HCT116 (cell line): ENCODE data around the gene SPSB3. TPM values are rescaled to one million over a fixed set of nuclear protein-coding genes. Genes with fewer than 3 reads are reported as not detected.

Experiments
- ATAC-seq: fragments of 200-7000 bp; cut with Tn5 transposase; 2 replicates; pipeline ENCODE4 v1.9.1; 2020; ENCODE audit warnings: mild to moderate bottlenecking, moderate library complexity
- BruUV-seq: library from RNA; stranded (reverse); fragments of 400-500 nt; replicated peaks from 2 replicates; lab custom pipeline; 2021; lab: Mats Ljungman, UMichigan
- CTCF ChIA-PET: fragments of 300-600 bp; sonication (Branson Sonifier 250); formaldehyde crosslinking; loops from one replicate; lab custom pipeline; 2021; ENCODE audit warnings: antibody characterized with exemption; lab: Charles Lee
- POLR2A ChIA-PET: fragments of 300-600, 350-600 bp; sonication (Branson Sonifier 250); formaldehyde crosslinking; loops from one replicate; lab custom pipeline; 2021; ENCODE audit warnings: antibody characterized with exemption; lab: Charles Lee
- RAD21 ChIA-PET, 2 experiments: fragments of 300-600 bp; sonication (Branson Sonifier 250); formaldehyde crosslinking; loops; one replicate each; lab custom pipeline; 2023; ENCODE audit warnings: low total read pairs in 2 of 2; ENCODE audit not compliant: uncharacterized antibody in 2 of 2, unreplicated experiment in 2 of 2, low non-redundant PET in 1 of 2; lab: Charles Lee
- DNase-seq: peaks from one replicate; pipeline ENCODE4 v3.0.0-alpha.2; 2010; ENCODE audit warnings: low read depth, low spot score
- H2AFZ ChIP-seq: fragments of 200-600 bp; shearing (Covaris generic), sonication (generic); 2 replicates; pipeline ENCODE4 v1.6.1; 2017; ENCODE audit warnings: low read depth, mixed run types, mixed read lengths, antibody characterized with exemption, low read length; ENCODE audit not compliant: poor library complexity, severe bottlenecking
- H3K27ac ChIP-seq: 2 replicates; pipeline ENCODE4 v1.5.1; 2012; ENCODE audit warnings: low read depth, low read length
- H3K27me3 ChIP-seq: fragments of 200-600 bp; sonication (generic); 2 replicates; pipeline ENCODE4 v1.6.1; 2016; ENCODE audit warnings: mixed run types, low read length, mixed read lengths; ENCODE audit not compliant: insufficient read depth
- H3K36me3 ChIP-seq, 2 experiments: fragments of 200-500 bp in 1 of 2; fragments of 200-600 bp in 1 of 2; sonication (Bioruptor generic) in 1 of 2; sonication (generic) in 1 of 2; 2 replicates each; pipeline versions ENCODE4 v1.5.1 to v1.6.1; 2014 to 2016; ENCODE audit warnings: low read length in 2 of 2, inconsistent platforms in 1 of 2, mixed read lengths in 1 of 2, mixed run types in 1 of 2; ENCODE audit not compliant: insufficient read depth in 2 of 2, control insufficient read depth in 1 of 2
- H3K4me1 ChIP-seq, 2 experiments: fragments of 200-600 bp in 1 of 2; sonication (generic) in 1 of 2; 2 replicates each; pipeline versions ENCODE4 v1.5.1 to v1.6.1; 2012 to 2017; ENCODE audit warnings: low read length in 2 of 2, inconsistent platforms in 1 of 2, mild to moderate bottlenecking in 1 of 2, mixed read lengths in 1 of 2, mixed run types in 1 of 2, moderate library complexity in 1 of 2; ENCODE audit not compliant: insufficient read depth in 2 of 2, control insufficient read depth in 1 of 2
- H3K4me2 ChIP-seq: fragments of 200-600 bp; sonication (generic); 2 replicates; pipeline ENCODE4 v1.6.1; 2017; ENCODE audit warnings: mixed run types, low read length, mixed read lengths
- H3K4me3 ChIP-seq, 2 experiments: fragments of 200-600 bp in 1 of 2; sonication (generic) in 1 of 2; replicated peaks in 1 of 2; 2 replicates each; pipeline ENCODE4 v1.5.1; 2011 to 2016; ENCODE audit warnings: low read length in 2 of 2, control low read depth in 1 of 2, low read depth in 1 of 2, mild to moderate bottlenecking in 1 of 2, mixed read lengths in 1 of 2, mixed run types in 1 of 2
- H3K79me2 ChIP-seq: fragments of 200-600 bp; sonication (generic); 2 replicates; pipeline ENCODE4 v1.6.1; 2017; ENCODE audit warnings: mild to moderate bottlenecking, mixed run types, low read length, moderate library complexity, mixed read lengths; ENCODE audit not compliant: insufficient read depth
- H3K9ac ChIP-seq: fragments of 200-600 bp; sonication (generic); 2 replicates; pipeline ENCODE4 v1.6.1; 2016; ENCODE audit warnings: low read length, mixed read lengths
- H3K9me2 ChIP-seq: fragments of 200-600 bp; sonication (generic), shearing (Covaris generic); 2 replicates; pipeline ENCODE4 v1.6.1; 2017; ENCODE audit warnings: mixed run types, mild to moderate bottlenecking, moderate library complexity; ENCODE audit not compliant: insufficient read depth
- H3K9me3 ChIP-seq, 2 experiments: fragments of 200-500 bp in 1 of 2; fragments of 200-600 bp in 1 of 2; sonication (Bioruptor generic) in 1 of 2; sonication (generic) in 1 of 2; 2 replicates each; pipeline ENCODE4 v1.6.1; 2014 to 2017; ENCODE audit warnings: low read length in 2 of 2, mixed read lengths in 2 of 2, inconsistent platforms in 1 of 2, low read depth in 1 of 2, mild to moderate bottlenecking in 1 of 2, mixed run types in 1 of 2, moderate library complexity in 1 of 2; ENCODE audit not compliant: control insufficient read depth in 1 of 2, insufficient read depth in 1 of 2
- H4K20me1 ChIP-seq: fragments of 200-600 bp; sonication (generic), shearing (Covaris generic); 2 replicates; pipeline ENCODE4 v1.6.1; 2017; ENCODE audit warnings: mixed run types, mild to moderate bottlenecking, moderate library complexity; ENCODE audit not compliant: insufficient read depth
- CBX3 ChIP-seq: IDR thresholded peaks from 2 replicates; pipeline ENCODE4 v1.6.1; 2012; ENCODE audit warnings: low read depth
- CEBPB ChIP-seq: IDR thresholded peaks from 2 replicates; pipeline ENCODE4 v1.6.1; 2012; ENCODE audit warnings: low read depth
- EGR1 ChIP-seq: IDR thresholded peaks from 2 replicates; pipeline ENCODE4 v1.6.1; 2012; ENCODE audit warnings: low read depth
- ELF1 ChIP-seq: IDR thresholded peaks from 2 replicates; pipeline ENCODE4 v1.6.1; 2012; ENCODE audit warnings: low read depth, borderline replicate concordance
- EZH2 ChIP-seq: fragments of 200-600 bp; sonication (generic); IDR thresholded peaks from 2 replicates; pipeline ENCODE4 v1.6.1; 2017; ENCODE audit warnings: antibody characterized with exemption, mixed run types
- JUND ChIP-seq: IDR thresholded peaks from 2 replicates; pipeline ENCODE4 v1.6.1; 2012
- POLR2A ChIP-seq: IDR thresholded peaks from 2 replicates; pipeline ENCODE4 v1.7.0; 2011; ENCODE audit warnings: borderline replicate concordance; ENCODE audit not compliant: insufficient read depth, insufficient read length; ENCODE audit errors: extremely low read depth
- RAD21 ChIP-seq: IDR thresholded peaks from 2 replicates; pipeline ENCODE4 v1.6.1; 2012; ENCODE audit warnings: low read depth, mild to moderate bottlenecking
- SIN3A ChIP-seq: IDR thresholded peaks from 2 replicates; pipeline ENCODE4 v1.6.1; 2012; ENCODE audit warnings: low read depth
- SP1 ChIP-seq: IDR thresholded peaks from 2 replicates; pipeline ENCODE4 v1.6.1; 2012; ENCODE audit warnings: low read depth
- TCF7L2 ChIP-seq: IDR thresholded peaks from 2 replicates; pipeline ENCODE4 v1.7.0; 2011; ENCODE audit warnings: borderline replicate concordance, inconsistent platforms; ENCODE audit not compliant: insufficient read depth, insufficient read length; ENCODE audit errors: extremely low read depth
- ZFX ChIP-seq: fragments of 450-650 bp; IDR thresholded peaks from 2 replicates; pipeline ENCODE4 v1.6.1; 2017
- ZNF274 ChIP-seq: fragments of 200-500 bp; sonication (Bioruptor generic); IDR thresholded peaks from 2 replicates; pipeline ENCODE4 v1.6.1; 2014; ENCODE audit warnings: mild to moderate bottlenecking, low read depth, low read length, inconsistent platforms
- intact Hi-C: fragments of 100-400 bp; cut with micrococcal nuclease; formaldehyde crosslinking; loops from 2 replicates; pipeline ENCODE4 v1.10.0; 2022
- total RNA-seq: library from RNA; stranded (reverse); gene quantifications from one replicate; pipeline ENCODE4 v1.2.1, GENCODE V29; 2021; ENCODE audit not compliant: unreplicated experiment
- TF ChIP-seq, protein P1 (sequence below), 3 experiments: fragments of 200-600 bp in 1 of 3; sonication (generic) in 1 of 3; IDR thresholded peaks in 2 of 3; conservative IDR thresholded peaks in 1 of 3; 2 replicates each; pipeline ENCODE4 v1.5.1; 2012 to 2017; ENCODE audit warnings: low read depth in 2 of 3, low read length in 2 of 3, antibody characterized with exemption in 1 of 3, borderline replicate concordance in 1 of 3, control low read depth in 1 of 3, mild to moderate bottlenecking in 1 of 3, mixed read lengths in 1 of 3, mixed run types in 1 of 3, moderate library complexity in 1 of 3; ENCODE audit not compliant: insufficient read depth in 1 of 3
- TF ChIP-seq, protein P2 (sequence below): IDR thresholded peaks from 2 replicates; pipeline ENCODE4 v1.6.1; 2012

Gene SPSB3
- total RNA-seq, 1 experiment from 2014 or later, result 31.6 TPM

DNA sequence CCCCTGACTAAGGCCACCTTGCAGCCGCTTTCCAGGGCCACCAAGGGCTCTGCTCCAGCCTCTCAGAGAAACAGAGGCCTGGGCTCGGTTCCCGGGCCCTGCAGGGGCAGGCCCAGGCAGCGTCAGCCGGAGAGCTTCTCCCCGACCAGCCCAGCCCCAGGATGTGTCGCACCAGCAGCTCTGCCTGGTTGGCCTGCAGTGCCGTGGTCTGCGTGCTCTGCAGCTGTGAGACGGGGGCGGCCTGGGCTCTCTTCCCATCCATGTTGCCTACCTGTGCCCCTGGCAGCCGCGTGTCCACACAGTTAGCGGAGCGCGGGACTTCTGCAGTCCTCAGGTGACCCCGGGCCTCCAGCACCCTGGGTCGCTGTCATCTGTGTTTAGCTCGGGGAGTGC lies 6.3 kb upstream of the SPSB3 start:
- no peaks in the 10 kb centered on the region for H3K9me3 ChIP-seq
- H2AFZ ChIP-seq, result no peak overlapping the region
- TF ChIP-seq CBX3, result no peak
- no peak for TF ChIP-seq RAD21
- TF ChIP-seq POLR2A, result no peak
- TF ChIP-seq EGR1, result no peak
- no peak for TF ChIP-seq SIN3A
- no peak for TF ChIP-seq CEBPB
- TF ChIP-seq ZFX, result no peak
- TF ChIP-seq SP1, result no peak
- TF ChIP-seq, protein P1, sequence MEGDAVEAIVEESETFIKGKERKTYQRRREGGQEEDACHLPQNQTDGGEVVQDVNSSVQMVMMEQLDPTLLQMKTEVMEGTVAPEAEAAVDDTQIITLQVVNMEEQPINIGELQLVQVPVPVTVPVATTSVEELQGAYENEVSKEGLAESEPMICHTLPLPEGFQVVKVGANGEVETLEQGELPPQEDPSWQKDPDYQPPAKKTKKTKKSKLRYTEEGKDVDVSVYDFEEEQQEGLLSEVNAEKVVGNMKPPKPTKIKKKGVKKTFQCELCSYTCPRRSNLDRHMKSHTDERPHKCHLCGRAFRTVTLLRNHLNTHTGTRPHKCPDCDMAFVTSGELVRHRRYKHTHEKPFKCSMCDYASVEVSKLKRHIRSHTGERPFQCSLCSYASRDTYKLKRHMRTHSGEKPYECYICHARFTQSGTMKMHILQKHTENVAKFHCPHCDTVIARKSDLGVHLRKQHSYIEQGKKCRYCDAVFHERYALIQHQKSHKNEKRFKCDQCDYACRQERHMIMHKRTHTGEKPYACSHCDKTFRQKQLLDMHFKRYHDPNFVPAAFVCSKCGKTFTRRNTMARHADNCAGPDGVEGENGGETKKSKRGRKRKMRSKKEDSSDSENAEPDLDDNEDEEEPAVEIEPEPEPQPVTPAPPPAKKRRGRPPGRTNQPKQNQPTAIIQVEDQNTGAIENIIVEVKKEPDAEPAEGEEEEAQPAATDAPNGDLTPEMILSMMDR (IDR thresholded peaks at IDR 0.05 in 2 of 3, conservative IDR thresholded peaks at IDR 0.05 in 1 of 3; ENCODE audit: borderline replicate concordance in 1 of 3, insufficient read depth in 1 of 3, low read depth in 2 of 3, low read length in 2 of 3), result no peak
- no peak for TF ChIP-seq ZNF274
- TF ChIP-seq, protein P2, sequence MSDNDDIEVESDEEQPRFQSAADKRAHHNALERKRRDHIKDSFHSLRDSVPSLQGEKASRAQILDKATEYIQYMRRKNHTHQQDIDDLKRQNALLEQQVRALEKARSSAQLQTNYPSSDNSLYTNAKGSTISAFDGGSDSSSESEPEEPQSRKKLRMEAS, result no peak
- no peak for TF ChIP-seq EZH2
- TF ChIP-seq JUND, result no peak
- TF ChIP-seq ELF1, result no peak
- no peak for TF ChIP-seq TCF7L2
- TF ChIP-seq, all 23 proteins: peak for 0
- ChIA-PET POLR2A (no interaction called here), CTCF (no interaction called here), RAD21 (no interaction called here)
- Histone ChIP-seq H3K4me2 (no peak overlapping the region), H3K27ac (no peak overlapping the region), H3K9ac (no peak overlapping the region), H3K9me2 (no peaks in the 10 kb centered on the region), H3K4me1 (peaks cover 0 to 6% of the 10 kb centered on the region in 2 experiments; a peak in 2 of 4 replicates), H3K4me3 (no peak overlapping the region), H3K79me2 (peaks cover 39% of the 10 kb centered on the region), H4K20me1 (no peaks in the 10 kb centered on the region), H3K36me3 (peaks cover 0 to 5% of the 10 kb centered on the region in 2 experiments; a peak in 2 of 4 replicates), H3K27me3 (no peaks in the 10 kb centered on the region)
- intact Hi-C loops, result no loop called here
- no peak for ATAC-seq
- no peak for DNase-seq
- no TSS peak for BruUV-seq
